ENCODE data around the gene EEF2K.

DNA sequence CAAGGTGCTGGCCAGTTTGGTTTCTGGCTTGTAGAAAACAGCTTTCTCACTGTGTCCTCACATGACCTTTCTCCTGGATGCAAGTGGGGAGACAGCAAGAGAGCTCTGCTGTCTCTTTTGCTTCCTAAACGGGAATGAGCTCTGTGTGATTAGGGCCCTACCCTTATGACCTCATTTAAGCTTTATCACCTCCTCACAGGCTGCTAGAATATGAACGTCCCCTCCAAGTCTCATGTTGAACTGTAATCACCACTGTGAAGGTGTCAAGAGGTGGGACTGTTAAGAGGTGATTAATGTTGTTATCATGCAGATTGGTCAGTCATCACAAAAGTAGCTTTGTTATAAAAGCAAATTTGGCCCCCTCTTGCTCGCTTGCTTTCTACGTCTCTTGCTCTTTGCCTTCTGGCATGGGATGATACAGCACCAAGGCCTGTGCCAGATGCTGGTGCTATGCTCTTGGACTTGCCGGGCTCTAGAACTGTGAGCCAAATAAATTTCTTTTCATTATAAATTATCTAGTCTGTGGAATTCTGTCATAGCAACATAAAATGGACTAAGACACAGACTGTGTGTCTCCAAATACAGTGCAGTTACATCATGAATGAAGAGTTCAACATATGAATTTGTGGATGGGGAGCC, 76.3 kb downstream of the EEF2K start:
- no peak for TF ChIP-seq CTCF (IDR thresholded peaks at IDR 0.05)
- TF ChIP-seq POLR2A (IDR thresholded peaks at IDR 0.05): no peak
- TF ChIP-seq POLR2AphosphoS5 (IDR thresholded peaks at IDR 0.05): no peak
